Neutrophil (primary cell): Measurements from ENCODE around the gene SIN3B.

Experiments
- H3K27ac ChIP-seq: fragments of 200-600 bp; sonication (generic); 2 replicates; pipeline ENCODE4 v1.5.1; 2016; ENCODE audit warnings: mild to moderate bottlenecking, moderate library complexity
- H3K27me3 ChIP-seq: fragments of 200-600 bp; sonication (generic); 2 replicates; pipeline ENCODE4 v1.6.0; 2016; ENCODE audit warnings: mild to moderate bottlenecking
- H3K36me3 ChIP-seq: fragments of 200-600 bp; sonication (generic); 2 replicates; pipeline ENCODE4 v1.5.1; 2017
- H3K4me1 ChIP-seq, 2 experiments: fragments of 200-600 bp in 1 of 2; sonication (generic) in 1 of 2; 1 replicate in 1 of 2; 2 replicates in 1 of 2; pipeline versions ENCODE4 v1.5.1 to v1.6.1; 2013 to 2016; ENCODE audit warnings: low read depth in 1 of 2, low read length in 1 of 2, mild to moderate bottlenecking in 1 of 2, moderate library complexity in 1 of 2; ENCODE audit not compliant: control insufficient read depth in 1 of 2, insufficient read depth in 1 of 2
- H3K4me3 ChIP-seq, 2 experiments: fragments of 200-600 bp in 1 of 2; sonication (generic) in 1 of 2; 1 replicate in 1 of 2; 2 replicates in 1 of 2; pipeline ENCODE4 v1.5.1; 2013 to 2016; ENCODE audit warnings: low read depth in 1 of 2, low read length in 1 of 2, mild to moderate bottlenecking in 1 of 2, moderate library complexity in 1 of 2
- H3K9me3 ChIP-seq: fragments of 200-600 bp; sonication (generic); 2 replicates; pipeline ENCODE4 v1.5.1; 2016
- TF ChIP-seq, protein P1 (sequence below): fragments of 200-600 bp; sonication (generic); IDR thresholded peaks from 2 replicates; pipeline ENCODE4 v1.5.1; 2016; ENCODE audit warnings: antibody characterized with exemption

The SIN3B gene

GRCh38 chr19:16799740-16800139 lies 29.5 kb upstream of the SIN3B start:
- Histone ChIP-seq H3K9me3 (no peaks in the 10 kb centered on the region), H3K36me3 (no peaks in the 10 kb centered on the region), H3K4me1 (peaks cover 30 to 33% of the 10 kb centered on the region in 2 experiments), H3K27me3 (no peaks in the 10 kb centered on the region), H3K27ac (peak overlapping the region; percentile 89), H3K4me3 (no peak overlapping the region)
- TF ChIP-seq, protein P1, sequence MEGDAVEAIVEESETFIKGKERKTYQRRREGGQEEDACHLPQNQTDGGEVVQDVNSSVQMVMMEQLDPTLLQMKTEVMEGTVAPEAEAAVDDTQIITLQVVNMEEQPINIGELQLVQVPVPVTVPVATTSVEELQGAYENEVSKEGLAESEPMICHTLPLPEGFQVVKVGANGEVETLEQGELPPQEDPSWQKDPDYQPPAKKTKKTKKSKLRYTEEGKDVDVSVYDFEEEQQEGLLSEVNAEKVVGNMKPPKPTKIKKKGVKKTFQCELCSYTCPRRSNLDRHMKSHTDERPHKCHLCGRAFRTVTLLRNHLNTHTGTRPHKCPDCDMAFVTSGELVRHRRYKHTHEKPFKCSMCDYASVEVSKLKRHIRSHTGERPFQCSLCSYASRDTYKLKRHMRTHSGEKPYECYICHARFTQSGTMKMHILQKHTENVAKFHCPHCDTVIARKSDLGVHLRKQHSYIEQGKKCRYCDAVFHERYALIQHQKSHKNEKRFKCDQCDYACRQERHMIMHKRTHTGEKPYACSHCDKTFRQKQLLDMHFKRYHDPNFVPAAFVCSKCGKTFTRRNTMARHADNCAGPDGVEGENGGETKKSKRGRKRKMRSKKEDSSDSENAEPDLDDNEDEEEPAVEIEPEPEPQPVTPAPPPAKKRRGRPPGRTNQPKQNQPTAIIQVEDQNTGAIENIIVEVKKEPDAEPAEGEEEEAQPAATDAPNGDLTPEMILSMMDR = no peak

DNA sequence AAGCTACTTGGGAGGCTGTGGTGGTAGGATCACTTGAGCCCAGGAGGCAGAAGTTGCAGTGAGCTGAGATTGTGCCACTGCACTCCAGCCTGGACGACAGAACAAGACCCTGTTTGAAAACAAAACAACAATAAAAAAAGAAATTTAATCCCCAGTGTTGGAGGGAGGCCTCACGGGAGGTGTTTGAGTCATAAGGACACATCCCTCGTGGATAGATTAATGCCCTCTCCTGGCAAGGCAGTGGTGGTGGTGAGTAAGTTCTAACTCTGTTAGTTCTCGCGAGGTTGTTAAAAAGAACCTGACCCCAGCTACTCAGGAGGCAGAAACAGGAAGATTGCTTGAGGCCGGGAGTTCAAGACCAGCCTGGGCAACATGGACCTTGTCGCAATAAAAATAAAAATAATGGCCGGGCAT lies 27.6 kb upstream of the SIN3B start:
- peak overlapping the region; percentile 89 for H3K27ac ChIP-seq
- H3K4me1 ChIP-seq = peaks cover 30 to 33% of the 10 kb centered on the region in 2 experiments
- H3K4me3 ChIP-seq = peak overlapping the region in 1 of 2 experiments; percentile 45
- no peaks in the 10 kb centered on the region for H3K9me3 ChIP-seq
- no peaks in the 10 kb centered on the region for H3K27me3 ChIP-seq
- H3K36me3 ChIP-seq = no peaks in the 10 kb centered on the region
- TF ChIP-seq, protein P1 = no peak

DNA sequence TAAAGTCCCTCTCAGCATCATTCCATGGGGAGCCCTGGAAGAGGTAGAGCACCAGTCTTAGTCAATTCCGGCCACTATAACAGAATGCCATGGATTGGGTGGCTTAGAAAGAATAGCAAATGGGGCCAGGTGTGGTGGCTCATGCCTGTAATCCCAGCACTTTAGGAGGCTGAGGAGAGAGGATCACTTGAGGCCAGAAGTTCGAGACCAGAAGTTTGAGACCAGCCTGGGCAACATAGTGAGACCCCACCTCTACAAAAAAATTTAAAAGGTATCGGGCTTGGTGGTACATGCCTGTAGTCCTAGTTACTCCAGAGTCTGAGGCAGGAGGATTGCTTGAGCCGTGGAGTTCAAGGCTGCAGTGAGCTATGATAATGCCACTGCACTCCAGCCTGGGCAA lies 25.0 kb upstream of the SIN3B start:
- Histone ChIP-seq H3K9me3 (no peaks in the 10 kb centered on the region), H3K27ac (no peak overlapping the region), H3K4me3 (no peak overlapping the region), H3K4me1 (peaks cover 30 to 33% of the 10 kb centered on the region in 2 experiments), H3K27me3 (no peaks in the 10 kb centered on the region), H3K36me3 (no peaks in the 10 kb centered on the region)
- TF ChIP-seq, protein P1 = no peak

- Histone ChIP-seq H3K4me1 (peaks cover 14 to 16% of the 10 kb centered on the region in 2 experiments), H3K9me3 (no peaks in the 10 kb centered on the region), H3K27ac (no peak overlapping the region), H3K27me3 (no peaks in the 10 kb centered on the region), H3K36me3 (no peaks in the 10 kb centered on the region), H3K4me3 (no peak overlapping the region)
- TF ChIP-seq, protein P1 = no peak
Measured at GRCh38 chr19:16807549-16808284, 21.5 kb upstream of the SIN3B start.

- Histone ChIP-seq H3K27ac (no peak overlapping the region), H3K4me1 (no peaks in the 10 kb centered on the region), H3K36me3 (no peaks in the 10 kb centered on the region), H3K27me3 (peaks cover 18% of the 10 kb centered on the region), H3K4me3 (no peak overlapping the region), H3K9me3 (no peaks in the 10 kb centered on the region)
- TF ChIP-seq, protein P1 = no peak
Measured at GRCh38 chr19:16814526-16815100, 14.6 kb upstream of the SIN3B start.
